Measurements from ENCODE around the gene CCDC71L.

- TF ChIP-seq CTCF (IDR thresholded peaks at IDR 0.05; ENCODE audit: insufficient read depth, low read length, poor library complexity, severe bottlenecking) (no peak), EZH2phosphoT487 (conservative IDR thresholded peaks at IDR 0.05; ENCODE audit: low read length) (no peak)
Observed at GRCh38 chr7:106646256-106646655, 14.7 kb downstream of the CCDC71L start.
